B cell (primary cell): ENCODE measurements around the gene CYB5R3. TPM values are rescaled to one million over a fixed set of nuclear protein-coding genes. Genes with fewer than 3 reads are reported as not detected.
"Not testable (repeated sequence)": the region's sequence is repeated elsewhere in the genome, so short reads cannot be mapped to it uniquely, and the experiment has no call there.

ENCODE experiments used
- ATAC-seq: fragments of 200-7000 bp; cut with Tn5 transposase; one replicate; pipeline ENCODE4 v1.10.0; 2021; ENCODE audit warnings: low read depth, mild to moderate bottlenecking, moderate number of reproducible peaks, moderate library complexity
- CTCF ChIA-PET: fragments of 350-600 bp; sonication (Branson Sonifier 250); formaldehyde crosslinking; loops from one replicate; lab custom pipeline; 2021; ENCODE audit warnings: antibody characterized with exemption, inconsistent platforms; lab: Charles Lee
- POLR2A ChIA-PET: fragments of 350-600 bp; sonication (Branson Sonifier 250); formaldehyde crosslinking; loops from one replicate; lab custom pipeline; 2021; ENCODE audit warnings: antibody characterized with exemption; lab: Charles Lee
- DNase-seq: peaks from one replicate; pipeline ENCODE4 v3.0.0; 2013
- H2AFZ ChIP-seq: 2 replicates; pipeline ENCODE4 v1.6.1; 2012; ENCODE audit warnings: mild to moderate bottlenecking, low read depth, low read length; ENCODE audit not compliant: insufficient read depth, poor library complexity, severe bottlenecking
- H3K27ac ChIP-seq, 2 donors: 1 replicate in 1 of 2; 2 replicates in 1 of 2; pipeline ENCODE4 v1.5.1; 2012 to 2013; ENCODE audit warnings: low read length in 2 of 2, mild to moderate bottlenecking in 2 of 2, moderate library complexity in 1 of 2
- H3K27me3 ChIP-seq, 4 experiments: fragments of 200-600 bp in 1 of 4; sonication (generic) in 1 of 4; replicated peaks in 1 of 4; 1 replicate in 2 of 4; 2 replicates in 2 of 4; pipeline versions ENCODE4 v1.6.1 to v1.7.0; 2013 to 2016; ENCODE audit warnings: low read length in 3 of 4, mild to moderate bottlenecking in 2 of 4, mixed read lengths in 1 of 4, moderate library complexity in 1 of 4; ENCODE audit not compliant: insufficient read depth in 4 of 4, control insufficient read depth in 3 of 4; ENCODE audit errors: control extremely low read depth in 1 of 4
- H3K36me3 ChIP-seq, 2 experiments: replicated peaks in 1 of 2; 1 replicate in 1 of 2; 2 replicates in 1 of 2; pipeline versions ENCODE4 v1.6.1 to v1.7.1; 2013; ENCODE audit warnings: low read length in 1 of 2; ENCODE audit not compliant: insufficient read depth in 2 of 2, control insufficient read depth in 1 of 2; ENCODE audit errors: control extremely low read depth in 1 of 2, extremely low read depth in 1 of 2
- H3K4me1 ChIP-seq, 2 donors: fragments of 200-600 bp in 1 of 2; sonication (generic) in 1 of 2; 1 replicate in 1 of 2; 2 replicates in 1 of 2; pipeline versions ENCODE4 v1.5.1 to v1.6.1; 2013 to 2017; ENCODE audit warnings: low read length in 2 of 2; ENCODE audit not compliant: control insufficient read depth in 2 of 2, insufficient read depth in 2 of 2
- H3K4me2 ChIP-seq: replicated peaks from 2 replicates; pipeline ENCODE3; 2012; ENCODE audit warnings: mild to moderate bottlenecking, low read depth, low read length; ENCODE audit not compliant: poor library complexity, severe bottlenecking
- H3K4me3 ChIP-seq, 5 experiments: fragments of 200-600 bp in 1 of 5; sonication (generic) in 1 of 5; 1 replicate in 3 of 5; 2 replicates in 2 of 5; pipeline versions ENCODE4 v1.5.1 to v1.7.0; 2011 to 2016; ENCODE audit warnings: low read length in 4 of 5, mild to moderate bottlenecking in 4 of 5, low read depth in 2 of 5, control low read depth in 1 of 5, moderate library complexity in 1 of 5; ENCODE audit not compliant: insufficient read depth in 1 of 5; ENCODE audit errors: control extremely low read depth in 1 of 5, extremely low read depth in 1 of 5
- H3K79me2 ChIP-seq: fragments of 200-600 bp; sonication (generic); one replicate; pipeline ENCODE4 v1.6.0; 2016; ENCODE audit warnings: low read length; ENCODE audit not compliant: control insufficient read depth, insufficient read depth
- H3K9ac ChIP-seq: fragments of 200-600 bp; sonication (generic); 2 replicates; pipeline ENCODE4 v1.6.1; 2017; ENCODE audit warnings: mild to moderate bottlenecking, low read length, moderate library complexity
- H3K9me3 ChIP-seq, 3 donors: one replicate each; pipeline versions ENCODE4 v1.6.1 to v1.7.1; 2013; ENCODE audit warnings: low read length in 2 of 3; ENCODE audit not compliant: control insufficient read depth in 2 of 3, insufficient read depth in 1 of 3; ENCODE audit errors: control extremely low read depth in 1 of 3
- H4K20me1 ChIP-seq: 2 replicates; pipeline ENCODE4 v1.6.0; 2012; ENCODE audit warnings: mild to moderate bottlenecking, low read length; ENCODE audit not compliant: insufficient read depth, control insufficient read depth, poor library complexity, severe bottlenecking
- H3K27ac Mint-ChIP-seq: one replicate; pipeline ENCODE4 v1.8.0; 2021; ENCODE audit warnings: mixed read lengths
- H3K27me3 Mint-ChIP-seq: one replicate; pipeline ENCODE4 v1.8.0; 2021; ENCODE audit warnings: mixed read lengths
- H3K4me1 Mint-ChIP-seq: one replicate; pipeline ENCODE4 v1.8.0; 2021; ENCODE audit warnings: mixed read lengths
- H3K4me3 Mint-ChIP-seq: one replicate; pipeline ENCODE4 v1.8.0; 2021; ENCODE audit warnings: mixed read lengths
- H3K9me3 Mint-ChIP-seq: one replicate; pipeline ENCODE4 v1.8.0; 2022; ENCODE audit warnings: mixed read lengths; ENCODE audit not compliant: insufficient read depth
- CTCF ChIP-seq: fragments of 200-600 bp; IDR thresholded peaks from one replicate; pipeline ENCODE4 v1.8.0; 2022; ENCODE audit warnings: antibody characterized with exemption, mild to moderate bottlenecking
- EZH2 ChIP-seq: IDR thresholded peaks from 2 replicates; pipeline ENCODE4 v1.6.1; 2012; ENCODE audit warnings: borderline replicate concordance, low read depth, mild to moderate bottlenecking, moderate library complexity, low read length; ENCODE audit not compliant: insufficient read depth, poor library complexity, severe bottlenecking
- WGBS: methylation state at CpG from one replicate; pipeline ENCODE4 v1.1.5; 2013; ENCODE audit warnings: missing lambda C conversion rate; ENCODE audit not compliant: insufficient coverage; 5-methylcytosine and 5-hydroxymethylcytosine counted together
- intact Hi-C: fragments of 100-400 bp; cut with micrococcal nuclease; formaldehyde crosslinking; loops from one replicate; pipeline ENCODE4 v1.10.0; 2022
- polyA plus RNA-seq: library from polyadenylated mRNA; depleted of rRNA; stranded (reverse); fragments of >200 nt; gene quantifications from 2 replicates; pipeline ENCODE4 v1.2.3, GENCODE V29; 2012
- total RNA-seq, 2 donors: library from RNA; stranded (reverse); fragments of 120-200 nt in 1 of 2; gene quantifications; 1 replicate in 1 of 2; 2 replicates in 1 of 2; pipeline versions ENCODE4 v1.2.3 to v1.2.4, GENCODE V29; 2013 to 2022

The CYB5R3 gene
- total and polyA plus RNA-seq, 2 donors (not counting 1 experiment from before 2014, with no cell fraction given) = 60.8 to 79.2 TPM

- Histone ChIP-seq H3K9me3 (no peaks in the 10 kb centered on the region), H3K79me2 (peaks cover 3% of the 10 kb centered on the region), H3K36me3 (peaks cover 0 to 23% of the 10 kb centered on the region in 2 experiments), H3K27ac (no peak overlapping the region), H4K20me1 (no peaks in the 10 kb centered on the region), H2AFZ (no peak overlapping the region), H3K4me3 (no peak overlapping the region), H3K9ac (no peak overlapping the region), H3K4me1 (peaks cover 4 to 11% of the 10 kb centered on the region in 2 donors), H3K4me2 (no peak overlapping the region), H3K27me3 (no peaks in the 10 kb centered on the region)
- intact Hi-C loops = no loop called here
- Mint-ChIP-seq H3K9me3 (no peaks in the 10 kb centered on the region), H3K4me3 (no peak overlapping the region), H3K4me1 (peaks cover 12% of the 10 kb centered on the region), H3K27me3 (no peaks in the 10 kb centered on the region), H3K27ac (no peak overlapping the region)
- DNase-seq (no peak), ATAC-seq (no peak)
- POLR2A ChIA-PET = no interaction called here
- 91% methylated on average over 12 of the region's 15 CpGs for WGBS
- CTCF ChIA-PET = no interaction called here
- TF ChIP-seq EZH2 = no peak
- TF ChIP-seq CTCF = no peak
Observed at GRCh38 chr22:42577623-42578240, 71.5 kb downstream of the CYB5R3 start.

- H3K36me3 ChIP-seq = peaks cover 0 to 23% of the 10 kb centered on the region in 2 experiments
- H3K27me3 ChIP-seq, H3K4me1 Mint-ChIP-seq, CTCF ChIA-PET, H4K20me1 ChIP-seq, H3K9me3 ChIP-seq, H3K4me1 ChIP-seq, H3K4me3 ChIP-seq, H3K4me2 ChIP-seq, H3K4me3 Mint-ChIP-seq, H2AFZ ChIP-seq, POLR2A ChIA-PET, ATAC-seq, H3K79me2 ChIP-seq, H3K9me3 Mint-ChIP-seq, intact Hi-C loops, H3K27me3 Mint-ChIP-seq, DNase-seq, H3K27ac ChIP-seq, H3K27ac Mint-ChIP-seq, H3K9ac ChIP-seq: not testable (repeated sequence)
- 100% methylated on average over 8 of the region's 9 CpGs for WGBS
Observed at GRCh38 chr22:42577141-42577540, 72.1 kb downstream of the CYB5R3 start.

- H3K9ac ChIP-seq, H3K4me2 ChIP-seq, CTCF ChIA-PET, intact Hi-C loops, H3K27ac ChIP-seq, POLR2A ChIA-PET, H4K20me1 ChIP-seq, H3K27ac Mint-ChIP-seq, ATAC-seq, H3K4me3 ChIP-seq, H3K4me3 Mint-ChIP-seq, H3K4me1 Mint-ChIP-seq, H2AFZ ChIP-seq, DNase-seq, H3K9me3 ChIP-seq, H3K79me2 ChIP-seq, H3K27me3 ChIP-seq, H3K9me3 Mint-ChIP-seq, H3K27me3 Mint-ChIP-seq, H3K4me1 ChIP-seq: not testable (repeated sequence)
- peaks cover 0 to 26% of the 10 kb centered on the region in 2 experiments for H3K36me3 ChIP-seq
- WGBS = 90% methylated on average over 15 of the region's 30 CpGs
Observed at GRCh38 chr22:42575996-42576574, 73.1 kb downstream of the CYB5R3 start.
